Renal cortical epithelial cell (primary cell): ENCODE measurements around the gene BMI1. TPM values are rescaled to one million over a fixed set of nuclear protein-coding genes. Genes with fewer than 3 reads are reported as not detected.

Experiments used
- DNase-seq: peaks from one replicate; pipeline ENCODE4 v3.0.0-alpha.2; 2011; ENCODE audit warnings: low read depth
- total RNA-seq: library from RNA; depleted of rRNA; stranded (reverse); fragments of >200 nt; gene quantifications from 2 replicates; pipeline ENCODE4 v1.2.3, GENCODE V29; 2014

Gene BMI1
- total RNA-seq, 1 donor from 2014 or later, result 78.9 TPM

DNA sequence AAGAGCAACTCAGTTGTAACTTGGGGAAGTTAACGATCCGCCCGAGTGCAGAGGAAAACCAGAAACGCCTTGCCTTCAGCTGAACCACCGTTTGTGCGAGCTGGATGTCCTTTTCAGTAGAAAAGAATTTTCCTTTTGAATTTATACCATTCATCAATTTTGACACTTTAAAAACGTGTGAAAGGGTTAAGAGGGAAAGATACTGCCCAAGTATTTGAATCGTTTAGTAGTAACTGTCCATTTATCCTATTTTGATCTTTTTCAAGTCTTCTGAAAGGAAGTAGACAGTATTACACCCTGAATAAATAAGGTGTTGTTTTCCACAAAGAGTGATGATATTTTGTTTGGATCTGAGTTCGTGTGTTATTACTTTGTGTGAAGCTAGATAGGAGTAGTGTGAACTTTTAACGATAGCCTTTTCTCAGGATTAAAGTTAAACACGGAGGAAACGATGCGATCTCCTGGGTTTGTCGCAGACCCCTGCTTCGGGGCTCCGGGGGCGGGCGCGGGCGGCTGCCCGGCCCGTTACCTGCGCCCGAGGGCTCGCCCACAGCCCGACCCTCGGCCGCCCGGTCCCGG is 830 bp upstream of the BMI1 start:
- no peak for DNase-seq

- no peak for DNase-seq
Measured at GRCh38 chr10:22321156-22321923, 441 bp downstream of the BMI1 start.

GRCh38 chr10:22321924-22322640 is 1.2 kb downstream of the BMI1 start:
- DNase-seq, result no peak

- no peak for DNase-seq
Measured at GRCh38 chr10:22322641-22323160, 1.8 kb downstream of the BMI1 start.

- no peak for DNase-seq
Measured at GRCh38 chr10:22323538-22324305, 2.8 kb downstream of the BMI1 start.

- no peak for DNase-seq
Measured at GRCh38 chr10:22324413-22324812, 3.5 kb downstream of the BMI1 start.

- DNase-seq, result no peak
Measured at GRCh38 chr10:22324893-22325271, 4.0 kb downstream of the BMI1 start.

DNA sequence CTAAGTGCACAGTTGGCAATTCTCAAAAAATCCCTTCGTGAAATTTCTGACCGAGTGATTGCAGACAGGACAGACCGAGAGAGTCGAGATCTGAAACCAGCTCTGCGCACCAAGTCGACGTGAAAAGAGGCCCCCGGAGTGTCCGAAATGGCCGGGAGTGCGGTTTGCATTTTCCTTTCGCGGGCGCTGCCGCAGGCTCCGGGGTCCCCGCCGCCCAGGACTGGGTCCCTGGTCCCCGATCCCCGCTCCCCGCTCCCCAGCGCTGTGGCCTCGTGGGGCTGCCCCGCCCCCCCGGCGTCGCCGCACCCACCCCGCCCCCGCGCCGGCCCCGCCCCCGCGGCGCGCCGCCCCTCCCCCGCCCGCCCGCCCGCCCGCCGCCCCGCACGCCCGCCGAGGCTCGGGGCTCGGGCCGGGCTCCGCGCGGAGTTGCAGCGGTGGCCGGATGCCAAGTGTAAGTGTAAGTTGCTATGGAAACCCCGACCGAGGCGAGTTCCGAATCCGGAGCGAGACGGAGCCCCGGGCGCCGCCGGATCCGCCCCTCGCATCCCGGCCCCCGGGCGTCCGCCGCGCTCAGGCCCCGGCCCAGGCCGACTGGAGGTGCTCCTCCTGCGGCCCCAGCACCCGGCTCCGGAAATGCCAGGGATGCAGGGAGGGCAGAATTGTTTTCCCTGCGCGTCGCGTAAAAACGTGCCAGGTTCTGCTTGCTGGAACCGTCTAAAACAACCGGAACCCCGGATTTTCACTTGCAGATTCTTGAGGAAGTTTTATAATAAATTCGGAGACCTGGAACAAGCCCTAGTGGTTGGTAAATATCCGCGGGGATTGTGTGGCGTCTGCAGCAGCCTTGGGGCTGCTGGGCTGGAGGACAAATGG is 4.6 kb downstream of the BMI1 start:
- no peak for DNase-seq

GRCh38 chr10:22326145-22326702 is 5.3 kb downstream of the BMI1 start:
- no peak for DNase-seq

DNA sequence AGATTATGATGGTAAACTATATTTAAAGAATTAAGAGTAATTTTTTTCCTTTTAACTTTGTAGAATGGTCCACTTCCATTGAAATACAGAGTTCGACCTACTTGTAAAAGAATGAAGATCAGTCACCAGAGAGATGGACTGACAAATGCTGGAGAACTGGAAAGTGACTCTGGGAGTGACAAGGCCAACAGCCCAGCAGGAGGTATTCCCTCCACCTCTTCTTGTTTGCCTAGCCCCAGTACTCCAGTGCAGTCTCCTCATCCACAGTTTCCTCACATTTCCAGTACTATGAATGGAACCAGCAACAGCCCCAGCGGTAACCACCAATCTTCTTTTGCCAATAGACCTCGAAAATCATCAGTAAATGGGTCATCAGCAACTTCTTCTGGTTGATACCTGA is 8.3 kb downstream of the BMI1 start:
- no peak for DNase-seq

- no peak for DNase-seq
Measured at GRCh38 chr10:22332116-22332692, 11.3 kb downstream of the BMI1 start.

DNA sequence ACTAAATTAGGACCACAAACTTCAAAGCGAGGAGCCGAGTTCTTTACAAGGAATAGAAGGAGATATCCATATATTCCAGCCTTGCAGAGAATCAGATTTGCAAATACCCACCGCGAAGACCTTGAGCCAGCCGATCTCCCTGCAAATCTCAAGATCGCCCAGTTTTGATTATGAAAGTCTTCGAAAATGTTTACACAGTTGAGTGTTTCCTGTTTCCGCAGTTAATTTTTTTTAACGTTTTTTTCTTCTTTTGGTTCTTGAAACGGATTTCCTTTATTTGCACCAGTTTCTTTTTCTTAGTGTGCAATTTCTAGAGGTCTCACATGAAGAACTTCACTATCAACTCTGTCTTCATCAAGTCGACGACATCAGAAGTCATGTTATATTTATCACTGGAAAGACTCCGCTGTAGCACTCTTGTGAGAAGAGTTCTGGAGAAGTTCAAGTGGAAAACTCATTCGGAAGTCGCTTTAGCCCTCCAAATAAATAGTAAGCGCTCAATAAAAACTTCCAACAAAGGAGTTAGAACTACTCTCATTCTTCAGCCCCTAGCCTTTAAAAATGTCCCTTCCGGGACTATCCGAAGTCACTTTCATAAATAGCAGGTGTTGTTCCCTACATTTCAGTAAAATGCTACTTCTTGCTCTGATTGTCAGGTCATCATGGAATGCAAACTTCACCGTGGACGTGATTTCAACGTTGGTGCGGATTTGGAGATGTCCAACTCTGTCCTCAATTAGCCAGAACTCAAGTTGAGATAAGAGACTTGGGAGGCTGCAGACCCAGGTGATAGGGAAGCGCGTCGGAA is 12.5 kb downstream of the BMI1 start:
- DNase-seq, result no peak

GRCh38 chr10:22333975-22334282 is 13.0 kb downstream of the BMI1 start:
- no peak for DNase-seq

- no peak for DNase-seq
Measured at GRCh38 chr10:22334414-22335172, 13.7 kb downstream of the BMI1 start.

GRCh38 chr10:22335173-22335933 is 14.5 kb downstream of the BMI1 start:
- no peak for DNase-seq

- no peak for DNase-seq
Measured at GRCh38 chr10:22338185-22338900, 17.4 kb downstream of the BMI1 start.

DNA sequence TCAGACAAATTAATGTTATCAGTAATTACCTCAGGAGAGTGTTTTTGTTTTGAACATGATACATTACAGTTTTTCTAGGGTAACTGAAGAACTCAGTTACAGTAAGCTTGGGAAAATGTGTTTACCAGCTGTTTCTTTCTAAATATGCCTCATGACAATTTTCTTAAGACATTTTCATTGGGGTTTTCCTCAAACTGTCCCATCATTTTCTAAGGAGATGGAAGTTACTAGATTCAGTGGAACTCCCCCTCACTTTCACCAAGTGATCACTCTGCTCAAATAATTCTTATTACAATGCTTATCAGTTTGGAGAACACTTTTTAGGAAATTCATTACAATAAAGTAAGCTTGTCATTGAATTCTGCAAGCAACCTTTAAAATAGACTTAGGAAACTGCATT is 18.0 kb downstream of the BMI1 start:
- DNase-seq, result no peak
